Endothelial cell of umbilical vein (primary cell): ENCODE results near the gene HDDC2. TPM values are rescaled to one million over a fixed set of nuclear protein-coding genes. Genes with fewer than 3 reads are reported as not detected.

ENCODE experiments used
- BruUV-seq: library from RNA; stranded (reverse); fragments of 400-500 nt; replicated peaks from 2 replicates; lab custom pipeline; 2021; lab: Mats Ljungman, UMichigan
- CTCF ChIA-PET: fragments of 300-600, 350-600 bp; sonication (Branson Sonifier 250); formaldehyde crosslinking; loops from one replicate; lab custom pipeline; 2021; ENCODE audit warnings: antibody characterized with exemption, inconsistent platforms; lab: Charles Lee
- POLR2A ChIA-PET: fragments of 300-600, 350-600 bp; sonication (Branson Sonifier 250); formaldehyde crosslinking; loops from one replicate; lab custom pipeline; 2021; ENCODE audit warnings: antibody characterized with exemption, inconsistent platforms; lab: Charles Lee
- DNase-seq: peaks from one replicate; pipeline ENCODE4 v3.0.0-alpha.2; 2011; ENCODE audit warnings: low read depth, low spot score
- FAIRE-seq: peaks from 2 replicates; lab custom pipeline; 2011; peaks lifted over from hg19 to GRCh38; lab: Jason Lieb, UNC
- H2AFZ ChIP-seq: 2 replicates; pipeline ENCODE4 v1.6.0; 2012; ENCODE audit warnings: low read depth, low read length, control low read depth, inconsistent platforms
- H3K27ac ChIP-seq: 2 replicates; pipeline ENCODE4 v1.5.1; 2011; ENCODE audit warnings: low read depth, mild to moderate bottlenecking, control low read depth, low read length, moderate library complexity; ENCODE audit not compliant: insufficient read depth
- H3K27me3 ChIP-seq, 2 experiments: 2 replicates each; pipeline versions ENCODE4 v1.6.0 to v1.6.1; 2011; ENCODE audit warnings: low read length in 2 of 2, mixed read lengths in 1 of 2; ENCODE audit not compliant: control insufficient read depth in 2 of 2, insufficient read depth in 2 of 2
- H3K36me3 ChIP-seq, 2 experiments: 2 replicates in 1 of 2; 3 replicates in 1 of 2; pipeline ENCODE4 v1.5.1; 2011; ENCODE audit warnings: low read length in 2 of 2, mild to moderate bottlenecking in 1 of 2, moderate library complexity in 1 of 2; ENCODE audit not compliant: control insufficient read depth in 2 of 2, insufficient read depth in 2 of 2; ENCODE audit errors: extremely low read depth in 1 of 2
- H3K4me1 ChIP-seq: 3 replicates; pipeline ENCODE4 v1.5.1; 2011; ENCODE audit warnings: mild to moderate bottlenecking, low read length; ENCODE audit not compliant: control insufficient read depth, insufficient read depth; ENCODE audit errors: extremely low read depth
- H3K4me2 ChIP-seq: 2 replicates; pipeline ENCODE4 v1.6.1; 2011; ENCODE audit warnings: low read length, control low read depth, mixed read lengths; ENCODE audit not compliant: insufficient read depth
- H3K4me3 ChIP-seq, 3 experiments: fragments of 200-600 bp in 1 of 3; sonication (generic), shearing (Covaris generic) in 1 of 3; replicated peaks in 1 of 3; 2 replicates each; pipeline ENCODE4 v1.5.1; 2011 to 2016; ENCODE audit warnings: control low read depth in 3 of 3, low read length in 3 of 3, mild to moderate bottlenecking in 2 of 3, inconsistent platforms in 1 of 3, low read depth in 1 of 3, moderate library complexity in 1 of 3; ENCODE audit not compliant: insufficient read depth in 1 of 3
- H3K79me2 ChIP-seq: 2 replicates; pipeline ENCODE4 v1.6.0; 2012; ENCODE audit warnings: low read length, inconsistent platforms; ENCODE audit not compliant: control insufficient read depth, insufficient read depth
- H3K9ac ChIP-seq: replicated peaks from 2 replicates; pipeline ENCODE3; 2011; ENCODE audit warnings: low read length, control low read depth; ENCODE audit not compliant: insufficient read depth; ENCODE audit errors: extremely low read depth
- H3K9me1 ChIP-seq: replicated peaks from 3 replicates; pipeline ENCODE4 v1.6.0; 2011; ENCODE audit warnings: mild to moderate bottlenecking, low read length; ENCODE audit not compliant: control insufficient read depth, insufficient read depth; ENCODE audit errors: extremely low read depth
- H3K9me3 ChIP-seq: replicated peaks from 2 replicates; pipeline ENCODE4 v1.5.1; 2012; ENCODE audit warnings: low read length, inconsistent platforms; ENCODE audit not compliant: control insufficient read depth, insufficient read depth
- H4K20me1 ChIP-seq: replicated peaks from 2 replicates; pipeline ENCODE3; 2011; ENCODE audit warnings: mild to moderate bottlenecking, low read length; ENCODE audit not compliant: control insufficient read depth, insufficient read depth; ENCODE audit errors: extremely low read depth
- EZH2 ChIP-seq: IDR thresholded peaks from 2 replicates; pipeline ENCODE4 v1.6.1; 2012; ENCODE audit warnings: borderline replicate concordance, low read depth, mild to moderate bottlenecking, moderate library complexity, low read length, inconsistent platforms; ENCODE audit not compliant: severe bottlenecking
- FOS ChIP-seq: IDR thresholded peaks from 2 replicates; pipeline ENCODE4 v1.6.1; 2011; ENCODE audit warnings: mild to moderate bottlenecking, low read length, moderate library complexity, borderline replicate concordance; ENCODE audit not compliant: insufficient read depth
- GATA2 ChIP-seq: IDR thresholded peaks from 2 replicates; pipeline ENCODE4 v1.7.0; 2011; ENCODE audit warnings: low read depth, mild to moderate bottlenecking, moderate library complexity, mixed read lengths, low read length; ENCODE audit not compliant: insufficient read length, insufficient read depth
- JUN ChIP-seq: IDR thresholded peaks from 2 replicates; pipeline ENCODE4 v1.6.1; 2011; ENCODE audit warnings: borderline replicate concordance, low read depth; ENCODE audit not compliant: insufficient read length, insufficient read depth
- MYC ChIP-seq: IDR thresholded peaks from one replicate; pipeline ENCODE4 v1.6.1; 2011; ENCODE audit warnings: mild to moderate bottlenecking, low read depth, low read length
- POLR2A ChIP-seq: IDR thresholded peaks from 2 replicates; pipeline ENCODE4 v1.6.1; 2012; ENCODE audit warnings: low read depth, mild to moderate bottlenecking, control low read depth, low read length
- POLR2AphosphoS5 ChIP-seq: IDR thresholded peaks from 2 replicates; pipeline ENCODE4 v1.6.1; 2012; ENCODE audit warnings: low read depth, mild to moderate bottlenecking, control low read depth, low read length, moderate library complexity; ENCODE audit not compliant: insufficient read depth
- dilution Hi-C: fragments of 300-500 bp; cut with MboI; formaldehyde crosslinking; loops from one replicate; pipeline ENCODE4 v1.15.0; 2019; ENCODE audit warnings: low sequenced_read_pairs; ENCODE audit not compliant: extremely low pct_ligation_motif_present
- intact Hi-C: fragments of 100-400 bp; cut with micrococcal nuclease; formaldehyde crosslinking; loops from one replicate; pipeline ENCODE4 v1.10.0; 2022
- polyA plus RNA-seq, 4 experiments: library from polyadenylated mRNA; depleted of rRNA in 3 of 4; stranded (reverse) in 3 of 4; unstranded in 1 of 4; fragments of >200 nt; gene quantifications; 2 replicates each; pipeline versions ENCODE4 v1.2.1 to v1.2.3, GENCODE V29; 2011 to 2012; ENCODE audit warnings: missing spikeins in 1 of 4
- total RNA-seq: library from RNA; stranded (reverse); gene quantifications from 2 replicates; pipeline ENCODE4 v1.2.3, GENCODE V29; 2021
- TF ChIP-seq, protein P1 (sequence below): IDR thresholded peaks from 2 replicates; pipeline ENCODE4 v1.6.1; 2011; ENCODE audit not compliant: insufficient read depth, insufficient read length
- TF ChIP-seq, protein P2 (sequence below), 2 donors: IDR thresholded peaks; 1 replicate in 1 of 2; 2 replicates in 1 of 2; pipeline ENCODE4 v1.5.1; 2011; ENCODE audit warnings: low read length in 2 of 2, mild to moderate bottlenecking in 2 of 2, moderate library complexity in 2 of 2, control low read depth in 1 of 2, inconsistent platforms in 1 of 2, low read depth in 1 of 2; ENCODE audit not compliant: insufficient read depth in 1 of 2; ENCODE audit errors: extremely low read depth in 1 of 2

The HDDC2 gene
- total and polyA plus RNA-seq, 2 donors (not counting 3 experiments of a cell fraction or from before 2014, with no cell fraction given): 12.6 to 13.6 TPM

DNA sequence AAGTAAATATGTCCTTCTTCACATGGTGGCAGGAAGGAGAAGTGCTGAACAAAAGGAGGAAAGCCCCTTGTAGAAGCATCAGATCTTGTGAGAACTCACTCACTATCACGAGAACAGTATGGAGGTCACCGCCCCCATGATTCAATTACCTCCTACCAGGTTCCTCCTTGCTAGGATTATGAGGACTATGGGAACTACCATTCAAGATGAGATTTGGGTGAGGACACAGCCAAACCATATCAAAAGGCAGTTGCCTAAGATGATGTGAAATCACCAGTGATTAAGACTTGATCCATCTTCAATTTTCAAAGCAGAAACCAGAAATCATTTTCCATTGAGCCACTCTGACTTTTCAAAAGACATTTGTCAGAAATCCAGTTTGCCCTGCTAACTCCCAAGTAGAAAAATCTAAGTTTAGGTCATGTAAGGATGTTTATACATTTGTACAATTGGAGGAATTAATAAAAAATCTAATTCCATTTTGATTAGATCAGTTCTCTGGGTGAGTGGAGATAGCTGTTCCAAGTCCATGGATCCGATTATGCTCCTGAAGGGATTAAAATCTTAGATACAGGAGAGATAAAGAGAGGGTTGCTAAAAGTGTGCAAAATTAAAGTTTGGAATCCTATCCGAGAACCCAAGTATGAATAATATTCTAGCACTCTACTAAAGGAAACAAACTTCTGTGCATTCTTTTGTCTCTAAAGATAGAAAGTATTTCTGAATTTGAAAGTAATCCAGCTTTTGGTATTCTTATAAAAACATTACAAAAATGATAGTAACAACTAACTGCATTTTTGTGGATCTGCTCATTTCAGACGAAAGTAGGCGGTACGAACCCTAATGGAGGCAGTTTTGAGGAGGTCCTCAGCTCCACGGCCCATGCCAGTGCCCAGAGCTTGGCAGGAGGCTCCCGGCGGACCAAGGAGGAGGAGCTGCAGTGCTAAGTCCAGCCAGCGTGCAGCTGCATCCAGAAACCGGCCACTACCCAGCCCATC is 39.5 kb downstream of the HDDC2 start:
- FAIRE-seq (no peak), DNase-seq (no peak)
- no peaks in the 10 kb centered on the region for H3K79me2 ChIP-seq
- intact Hi-C loops (no loop called here), dilution Hi-C loops (no loop called here)
- TF ChIP-seq JUN: no peak
- no peak for TF ChIP-seq POLR2AphosphoS5
- TF ChIP-seq, protein P1, sequence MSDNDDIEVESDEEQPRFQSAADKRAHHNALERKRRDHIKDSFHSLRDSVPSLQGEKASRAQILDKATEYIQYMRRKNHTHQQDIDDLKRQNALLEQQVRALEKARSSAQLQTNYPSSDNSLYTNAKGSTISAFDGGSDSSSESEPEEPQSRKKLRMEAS: no peak
- no peak for TF ChIP-seq EZH2
- TF ChIP-seq MYC: no peak
- no peak for TF ChIP-seq POLR2A
- no peak for TF ChIP-seq GATA2
- TF ChIP-seq, protein P2, sequence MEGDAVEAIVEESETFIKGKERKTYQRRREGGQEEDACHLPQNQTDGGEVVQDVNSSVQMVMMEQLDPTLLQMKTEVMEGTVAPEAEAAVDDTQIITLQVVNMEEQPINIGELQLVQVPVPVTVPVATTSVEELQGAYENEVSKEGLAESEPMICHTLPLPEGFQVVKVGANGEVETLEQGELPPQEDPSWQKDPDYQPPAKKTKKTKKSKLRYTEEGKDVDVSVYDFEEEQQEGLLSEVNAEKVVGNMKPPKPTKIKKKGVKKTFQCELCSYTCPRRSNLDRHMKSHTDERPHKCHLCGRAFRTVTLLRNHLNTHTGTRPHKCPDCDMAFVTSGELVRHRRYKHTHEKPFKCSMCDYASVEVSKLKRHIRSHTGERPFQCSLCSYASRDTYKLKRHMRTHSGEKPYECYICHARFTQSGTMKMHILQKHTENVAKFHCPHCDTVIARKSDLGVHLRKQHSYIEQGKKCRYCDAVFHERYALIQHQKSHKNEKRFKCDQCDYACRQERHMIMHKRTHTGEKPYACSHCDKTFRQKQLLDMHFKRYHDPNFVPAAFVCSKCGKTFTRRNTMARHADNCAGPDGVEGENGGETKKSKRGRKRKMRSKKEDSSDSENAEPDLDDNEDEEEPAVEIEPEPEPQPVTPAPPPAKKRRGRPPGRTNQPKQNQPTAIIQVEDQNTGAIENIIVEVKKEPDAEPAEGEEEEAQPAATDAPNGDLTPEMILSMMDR (IDR thresholded peaks at IDR 0.05; ENCODE audit: extremely low read depth in 1 of 2, insufficient read depth in 1 of 2, low read depth in 1 of 2, low read length in 2 of 2): no peak
- no peak for TF ChIP-seq FOS
- no peaks in the 10 kb centered on the region for H3K27me3 ChIP-seq
- no peaks in the 10 kb centered on the region for H4K20me1 ChIP-seq
- no peaks in the 10 kb centered on the region for H3K36me3 ChIP-seq
- POLR2A ChIA-PET: no interaction called here
- no peak overlapping the region for H3K4me3 ChIP-seq
- no peak overlapping the region for H3K27ac ChIP-seq
- BruUV-seq: no TSS peak
- H2AFZ ChIP-seq: no peak overlapping the region
- no peak overlapping the region for H3K4me2 ChIP-seq
- no peaks in the 10 kb centered on the region for H3K9me1 ChIP-seq
- H3K9me3 ChIP-seq: no peaks in the 10 kb centered on the region
- no peak overlapping the region for H3K9ac ChIP-seq
- no peaks in the 10 kb centered on the region for H3K4me1 ChIP-seq
- CTCF ChIA-PET: no interaction called here
